Measurements from ENCODE around the gene OGDH.
"Not testable (repeated sequence)": the region's sequence is repeated elsewhere in the genome, so short reads cannot be mapped to it uniquely, and the experiment has no call there.

OGDH gene

DNA sequence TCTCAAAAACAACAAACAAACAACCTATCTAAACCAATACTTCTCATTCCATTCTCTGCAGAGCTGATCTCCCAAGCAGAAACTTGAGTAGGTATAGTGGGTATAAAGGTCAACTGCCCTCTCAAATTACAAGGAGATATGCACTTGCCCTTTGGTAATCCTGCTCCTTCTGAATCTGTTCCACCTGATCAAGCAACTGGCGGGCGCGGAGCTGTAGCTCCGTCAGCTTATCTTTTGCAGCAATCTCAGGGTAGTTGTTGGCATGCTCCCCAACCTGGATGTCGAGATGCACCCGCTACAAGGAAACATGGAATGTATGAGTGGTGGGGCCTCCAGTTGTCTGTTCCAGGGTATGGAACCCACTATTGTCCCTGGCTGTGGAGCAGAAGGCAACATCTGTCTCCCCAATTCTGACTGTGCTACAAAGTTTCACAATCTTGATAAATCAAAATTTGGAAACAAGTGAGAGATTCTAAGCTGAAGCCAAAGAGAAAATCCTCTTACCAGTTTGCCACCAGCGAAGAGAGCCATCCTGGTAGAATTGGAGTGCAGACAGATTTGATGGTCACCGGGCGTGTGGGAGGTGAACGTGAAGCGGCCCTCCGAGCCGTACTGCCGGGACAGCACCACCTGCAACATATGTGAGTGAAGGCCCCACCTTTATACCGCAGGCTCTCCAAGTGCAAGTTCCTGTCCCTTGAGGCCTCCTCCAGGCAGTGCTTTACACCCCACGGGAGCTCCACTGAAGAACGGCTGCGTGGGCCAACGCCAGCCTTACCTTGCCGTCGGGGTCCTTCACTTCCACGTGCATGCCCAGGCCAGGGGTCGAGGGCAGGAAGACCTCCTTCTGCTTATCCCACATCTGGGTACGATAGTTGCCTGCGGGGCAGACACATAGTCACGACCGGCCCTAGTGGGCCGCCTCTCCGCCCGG, 25.2 kb upstream of the OGDH start:
- DNase-seq: peak; percentile 47

DNA sequence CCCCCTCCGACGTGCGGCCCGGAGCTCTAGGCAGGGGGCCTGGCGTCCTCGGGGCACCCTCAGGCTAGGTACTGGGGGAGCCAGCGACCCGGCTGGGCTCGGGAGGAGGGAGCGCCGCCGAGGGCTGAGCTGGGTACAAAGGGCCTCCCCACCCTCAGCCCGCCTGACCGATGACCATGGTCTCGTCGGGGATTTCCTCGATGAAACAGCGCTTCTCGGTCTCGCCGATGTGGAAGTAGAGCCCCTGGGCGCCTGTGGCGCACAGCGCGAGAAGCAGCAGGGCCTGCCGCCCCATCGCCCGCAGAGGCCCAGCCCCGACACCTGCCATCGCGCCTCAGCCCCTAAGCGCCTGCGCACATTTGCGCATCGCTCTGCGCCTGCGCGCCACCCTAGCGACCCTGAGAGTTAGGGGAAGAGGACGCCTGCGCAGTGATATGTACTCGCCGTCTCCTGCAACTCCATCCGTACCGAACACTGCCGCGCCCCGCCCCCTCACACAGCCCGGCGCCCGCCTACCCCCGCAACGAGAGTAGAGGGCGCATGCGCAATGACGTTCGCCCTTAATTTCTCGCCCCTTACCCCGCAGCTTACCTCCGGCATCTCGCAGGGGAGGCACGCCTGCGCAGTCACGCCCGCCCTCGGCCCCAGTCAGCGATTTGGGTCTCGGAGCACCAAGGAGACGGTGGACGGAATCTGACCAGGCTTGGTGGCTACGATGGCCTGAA, 24.4 kb upstream of the OGDH start, which contains the start of gene TMED4:
Gene TMED4, minus strand, starts transcription at position 353 of the 725 bp plus-strand sequence. Its CDS starts 25 bp downstream, at position 328.
- peak; percentile 99 for DNase-seq

DNA sequence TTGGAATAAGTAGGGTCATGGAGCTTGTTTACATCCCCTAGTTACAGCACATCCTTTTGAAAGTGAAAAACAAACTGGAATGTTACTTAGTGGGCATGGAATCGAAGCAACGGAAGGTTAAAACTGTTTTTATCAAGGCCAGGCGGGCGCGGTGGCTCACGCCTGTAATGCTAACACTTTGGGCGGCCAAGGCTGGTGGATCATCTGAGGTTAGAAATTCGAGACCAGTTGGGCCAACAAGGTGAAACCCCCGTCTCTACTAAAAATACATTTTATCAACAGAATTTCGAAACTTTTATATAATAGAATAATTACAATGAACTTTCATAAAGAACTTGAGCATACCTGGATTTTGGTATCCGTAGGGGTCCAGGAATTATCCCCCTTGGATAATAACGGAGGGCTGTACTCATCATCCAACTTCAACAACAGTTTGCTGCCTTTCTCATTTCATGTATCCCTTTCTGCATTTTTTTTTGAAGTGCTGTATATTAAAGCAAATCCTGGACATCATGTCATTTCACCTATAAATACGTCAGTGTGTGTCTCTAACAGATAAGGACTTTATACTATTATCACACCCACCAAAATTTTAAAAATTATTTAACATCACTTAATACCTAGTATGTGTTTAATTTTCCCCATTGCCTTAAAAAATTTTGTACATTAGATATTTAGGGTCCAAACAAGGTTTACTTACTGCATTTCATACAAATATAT, 23.1 kb upstream of the OGDH start:
- DNase-seq: no peak

DNA sequence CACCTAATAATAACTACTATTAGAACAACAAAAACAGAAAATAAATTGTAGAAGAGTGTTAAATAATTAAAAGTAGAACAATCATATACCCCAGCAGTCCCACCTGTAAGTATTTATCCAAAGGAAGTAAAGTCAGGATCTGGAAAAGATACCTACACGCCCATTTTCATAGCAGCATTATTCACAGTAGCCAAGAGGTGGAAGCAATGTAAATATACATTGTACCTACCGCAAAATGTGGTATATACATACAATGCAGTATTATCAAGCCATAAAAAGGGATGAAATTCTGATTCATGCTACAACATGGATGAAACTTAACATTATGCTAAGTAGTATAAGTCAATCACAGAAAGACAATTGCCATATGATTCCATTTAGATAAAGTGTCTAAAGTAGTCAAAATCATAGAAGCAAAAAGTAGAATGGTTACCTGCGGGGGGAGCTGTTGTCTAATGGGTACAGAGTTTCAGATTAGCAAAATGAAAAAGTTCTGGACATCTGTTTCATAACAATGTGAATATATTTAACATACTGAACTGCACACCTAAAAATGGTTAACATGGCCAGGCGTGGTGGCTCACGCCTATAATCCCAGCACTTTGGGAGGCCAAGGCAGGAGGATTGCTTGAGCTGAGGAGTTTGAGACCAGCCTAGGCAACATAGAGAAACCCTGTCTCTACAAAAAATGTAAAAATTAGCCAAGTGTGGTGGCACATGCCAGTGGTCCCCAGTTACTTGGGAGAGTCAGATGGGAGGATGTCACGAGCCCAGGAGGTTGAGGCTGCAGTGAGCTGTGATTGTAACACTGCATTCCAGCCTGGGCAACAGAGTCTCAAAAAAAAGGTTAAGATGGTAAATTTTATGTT, 18.4 kb upstream of the OGDH start:
- DNase-seq: peak; percentile 36

DNA sequence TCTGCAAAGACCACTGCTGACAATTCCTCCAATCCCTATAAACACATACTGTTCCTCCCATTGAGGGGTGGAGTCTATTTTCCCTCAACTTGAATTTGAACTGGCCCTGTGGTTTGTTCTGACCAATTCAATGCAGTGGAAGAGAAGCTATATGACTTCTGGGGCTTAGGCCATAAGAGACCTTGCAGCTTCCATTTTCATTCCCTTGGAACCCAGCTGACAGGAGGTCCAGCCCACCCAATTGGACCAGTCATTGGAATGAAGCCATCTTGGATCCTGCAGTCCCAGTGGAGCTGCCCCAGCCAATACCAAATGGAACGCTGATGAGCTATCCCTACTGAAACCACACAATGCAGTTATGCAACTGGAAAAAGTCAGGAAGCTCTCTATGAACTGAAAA, 15.5 kb upstream of the OGDH start:
- DNase-seq: no peak

DNA sequence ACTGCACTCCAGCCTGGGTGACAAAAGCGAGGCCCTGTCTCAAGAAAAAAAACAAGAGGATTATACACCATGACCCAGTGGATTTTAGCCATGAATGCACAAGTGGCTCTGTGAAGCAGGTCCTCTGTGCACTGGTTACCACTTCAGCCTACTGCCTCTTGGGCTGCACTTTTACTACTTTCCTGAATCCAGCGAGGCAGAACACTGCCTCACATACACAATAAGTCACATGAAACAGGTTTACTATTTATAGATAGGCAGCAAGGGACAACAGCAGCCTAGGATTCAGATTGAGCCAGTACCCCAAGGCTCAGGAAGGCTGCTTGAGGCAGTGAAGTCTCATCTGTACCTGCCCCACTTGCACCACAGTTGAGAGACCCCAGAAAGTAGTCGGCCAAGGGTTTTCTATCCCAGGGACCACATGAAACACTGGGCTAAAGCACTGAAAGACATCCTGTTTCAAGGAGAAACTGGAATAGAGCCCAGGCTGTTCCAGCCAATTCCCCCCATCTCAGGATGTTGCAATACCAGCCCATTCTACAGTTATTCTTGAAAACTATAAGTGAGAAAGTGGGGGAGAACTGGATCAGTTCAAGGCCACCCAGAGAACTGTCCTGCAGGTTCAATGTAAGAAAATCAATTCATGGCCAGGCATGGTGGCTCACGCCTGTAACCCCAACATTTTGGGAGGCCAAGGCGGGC, 10.3 kb upstream of the OGDH start:
- DNase-seq: no peak

DNA sequence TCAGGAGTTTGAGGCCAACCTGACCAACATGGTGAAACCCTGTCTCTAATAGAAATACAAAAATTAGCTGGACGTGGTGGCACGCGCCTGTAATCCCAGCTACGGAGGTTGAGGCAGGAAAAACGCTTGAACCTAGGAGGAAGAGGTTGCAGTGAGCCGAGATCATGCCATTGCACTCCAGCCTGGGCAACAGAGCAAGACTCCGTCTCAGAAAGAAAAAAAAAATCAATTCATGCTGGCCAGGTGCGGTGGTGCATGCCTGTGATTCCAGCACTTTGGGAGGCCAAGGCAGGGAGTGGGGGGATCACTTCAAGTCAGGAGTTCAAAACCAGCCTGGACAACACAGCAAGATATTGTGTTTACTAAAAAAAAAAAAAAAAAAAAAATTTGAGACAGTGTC, 9.2 kb upstream of the OGDH start:
- DNase-seq: not testable (repeated sequence)

DNA sequence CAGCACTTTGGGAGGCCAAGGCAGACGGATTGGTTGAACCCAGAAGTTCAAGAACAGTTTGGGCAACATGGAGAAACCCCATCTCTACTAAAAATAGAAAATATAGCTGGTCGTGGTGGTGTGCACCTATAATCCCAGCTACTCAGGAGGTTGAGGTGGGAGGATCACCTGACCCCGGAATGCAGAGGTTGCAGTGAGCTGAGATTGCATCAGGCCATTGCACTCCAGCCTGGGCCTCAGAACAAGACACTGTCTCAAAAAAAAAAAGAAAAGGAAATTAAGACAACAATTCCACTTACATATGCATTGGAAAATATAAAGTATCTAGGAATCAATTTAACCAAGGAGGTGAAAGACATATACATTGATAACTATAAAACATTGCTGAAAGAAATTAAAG, 7.2 kb upstream of the OGDH start:
- DNase-seq: no peak

DNA sequence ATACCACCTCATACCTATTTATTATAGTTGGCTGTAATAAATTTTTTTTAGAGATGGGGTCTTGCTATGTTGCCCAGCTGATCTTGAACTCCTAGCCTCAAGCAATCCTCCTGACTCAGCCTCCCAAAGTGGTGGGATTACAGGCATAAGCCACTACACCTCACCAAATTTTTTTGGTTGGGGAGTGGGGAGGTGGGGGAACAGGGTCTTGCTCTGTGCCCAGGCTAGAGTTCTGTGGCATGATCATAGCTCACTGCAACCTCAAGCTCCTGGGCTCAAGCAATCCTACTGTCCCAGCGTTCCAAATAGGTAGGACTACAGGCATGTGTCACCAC, 3.9 kb upstream of the OGDH start:
- DNase-seq: no peak

DNA sequence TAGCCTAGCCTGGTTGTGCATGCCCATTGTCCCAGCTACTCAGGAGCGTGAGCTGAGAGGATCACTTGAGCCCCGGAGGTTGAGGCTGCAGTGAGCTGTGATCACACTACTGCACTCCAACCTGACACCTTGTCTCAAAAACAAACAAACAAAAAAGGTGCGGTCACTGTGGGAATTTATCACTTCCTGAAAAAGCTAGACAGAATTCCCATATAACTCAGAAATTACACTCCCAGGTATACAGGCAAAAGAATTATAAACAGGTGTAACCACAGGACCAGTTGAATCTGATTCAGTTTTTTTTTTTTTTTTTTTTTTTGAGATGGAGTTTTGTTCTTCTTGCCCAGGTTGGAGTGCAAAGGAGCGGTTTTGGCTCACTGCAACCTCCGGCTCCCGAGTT, 3.2 kb upstream of the OGDH start:
- DNase-seq: no peak

DNA sequence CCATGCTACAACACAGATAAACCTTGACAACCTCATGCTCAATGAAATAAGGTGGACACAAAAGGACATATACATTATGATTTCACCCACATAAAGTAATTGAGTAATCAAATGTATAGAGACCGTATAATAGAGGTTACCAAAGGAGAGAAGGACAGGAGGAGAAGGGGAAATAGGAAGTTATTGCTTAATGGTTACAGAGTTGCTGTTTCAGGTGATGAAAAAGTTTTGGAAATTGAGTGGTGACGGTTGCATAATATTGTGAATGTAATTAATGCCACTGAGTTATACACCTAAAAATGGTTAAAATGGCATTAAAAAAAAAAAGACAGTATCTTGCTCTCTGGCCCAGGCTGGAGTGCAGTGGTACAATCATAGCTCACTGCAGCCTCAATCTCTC, 1.5 kb upstream of the OGDH start:
- no peak for DNase-seq

DNA sequence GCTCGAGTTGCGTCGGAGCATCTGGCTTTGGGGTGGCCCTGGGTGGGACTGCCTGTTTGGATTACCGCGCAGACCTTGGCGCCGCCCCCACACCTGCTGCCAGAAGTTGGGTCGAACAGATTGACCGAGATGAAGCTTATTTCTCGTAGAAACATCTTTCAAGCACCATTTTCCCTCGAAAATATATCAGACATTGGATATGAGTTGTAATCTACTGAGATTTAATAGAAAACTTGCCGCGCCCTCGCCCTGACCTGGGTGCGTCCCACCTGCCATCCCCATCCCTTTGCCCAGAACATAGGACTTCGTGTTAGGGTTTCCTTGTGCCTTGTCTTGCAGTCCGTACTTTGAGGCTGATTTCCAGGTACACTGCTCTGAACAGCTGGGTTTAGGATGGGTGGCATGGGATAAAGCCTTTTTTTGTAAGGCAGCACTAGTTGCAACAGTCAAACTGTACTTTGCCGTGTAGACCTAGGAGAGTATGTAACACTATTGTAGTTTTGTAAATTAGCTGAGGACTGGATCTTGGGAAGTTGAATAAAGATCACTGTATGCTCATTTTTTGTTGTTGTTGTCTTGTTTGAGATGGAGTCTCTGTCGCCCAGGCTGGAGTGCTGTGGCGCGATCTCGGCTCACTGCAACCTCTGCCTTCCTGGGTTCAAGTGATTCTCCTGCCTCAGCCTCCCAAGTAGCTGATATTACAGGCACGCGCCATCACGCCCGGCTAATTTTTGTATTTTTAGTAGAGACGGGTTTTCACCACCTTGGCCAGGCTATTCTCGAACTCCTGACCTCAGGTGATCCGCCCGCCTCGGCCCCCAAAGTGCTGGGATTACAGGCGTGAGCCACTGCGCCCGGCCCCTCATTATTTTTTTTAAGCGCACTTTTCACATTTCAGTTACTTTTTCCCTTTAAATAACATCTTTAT, 978 bp downstream of the OGDH start:
- peak; percentile 36 for DNase-seq

DNA sequence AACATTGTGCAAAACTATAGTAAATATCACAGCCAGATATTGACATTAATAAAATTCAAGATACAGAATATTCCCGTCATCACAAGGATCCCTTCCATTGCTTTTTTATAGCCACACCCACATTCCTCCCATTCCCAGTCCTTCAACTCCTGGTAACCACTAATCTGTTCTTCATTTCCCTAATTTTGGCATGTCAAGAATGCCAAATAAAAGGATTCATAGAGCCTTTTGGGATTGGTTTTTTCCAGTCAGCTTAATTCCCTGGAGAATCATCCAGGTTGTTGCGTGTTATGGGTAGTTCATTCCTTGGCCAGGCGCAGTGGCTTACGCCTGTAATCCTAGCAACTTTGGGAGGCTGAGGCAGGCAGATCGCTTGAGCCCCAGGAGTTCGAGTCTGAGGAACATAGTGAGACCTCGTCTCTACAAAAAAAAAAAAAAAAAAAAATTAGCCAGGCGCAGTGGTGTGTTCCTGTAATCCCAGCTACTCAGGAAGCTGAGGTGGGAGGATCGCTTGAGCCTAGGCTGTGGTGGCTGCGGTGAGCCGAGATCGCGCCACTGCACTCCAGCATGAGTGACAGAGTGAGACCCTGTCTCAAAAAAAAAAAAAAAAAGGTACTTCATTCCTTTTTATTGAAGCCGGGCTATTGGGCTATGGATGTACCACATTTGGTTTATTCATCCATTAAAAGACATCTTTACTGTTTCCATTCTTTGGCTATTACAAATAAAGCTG, 2.7 kb downstream of the OGDH start:
- no peak for DNase-seq

DNA sequence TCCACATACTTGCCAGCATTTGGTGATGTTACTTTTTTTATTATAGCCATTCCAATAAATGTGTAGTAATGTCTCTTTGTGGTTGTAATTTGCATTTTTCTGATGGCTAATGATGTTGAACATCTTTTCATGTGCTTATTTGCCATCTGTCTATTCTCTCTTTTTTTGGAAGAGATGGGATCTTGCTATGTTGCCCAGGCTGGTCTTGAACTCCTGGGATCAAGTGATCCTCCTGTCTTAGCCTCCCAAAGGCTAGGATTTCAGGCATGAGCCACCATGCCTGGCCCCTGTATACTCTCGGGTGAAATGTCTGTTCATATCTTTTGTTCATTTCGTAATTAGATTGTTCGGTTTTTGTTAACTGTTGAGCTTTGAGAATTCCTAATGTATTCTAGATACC, 3.4 kb downstream of the OGDH start:
- DNase-seq: no peak

DNA sequence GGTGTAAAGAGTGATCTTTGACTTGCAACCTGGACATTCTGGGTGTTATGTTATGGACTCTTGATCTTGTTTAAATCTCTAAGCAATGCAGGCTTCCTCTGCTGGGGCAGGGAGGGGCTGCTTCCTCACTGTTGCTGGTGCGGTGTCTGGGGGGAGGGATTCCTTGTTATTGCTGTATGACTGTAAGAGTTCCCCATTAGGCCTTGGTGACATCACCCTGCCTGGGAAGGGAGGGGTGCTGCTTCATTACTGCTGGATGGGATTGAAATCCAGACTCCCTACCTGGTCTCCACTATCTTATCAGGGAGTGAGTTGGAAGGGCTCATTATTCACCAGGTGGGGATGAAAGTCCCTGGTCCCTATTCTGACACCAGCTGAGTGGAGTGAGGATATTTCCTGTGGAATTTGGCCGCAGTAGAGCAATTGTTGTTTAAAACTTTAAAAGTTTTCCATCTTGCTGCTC, 8.8 kb downstream of the OGDH start:
- DNase-seq: no peak

DNA sequence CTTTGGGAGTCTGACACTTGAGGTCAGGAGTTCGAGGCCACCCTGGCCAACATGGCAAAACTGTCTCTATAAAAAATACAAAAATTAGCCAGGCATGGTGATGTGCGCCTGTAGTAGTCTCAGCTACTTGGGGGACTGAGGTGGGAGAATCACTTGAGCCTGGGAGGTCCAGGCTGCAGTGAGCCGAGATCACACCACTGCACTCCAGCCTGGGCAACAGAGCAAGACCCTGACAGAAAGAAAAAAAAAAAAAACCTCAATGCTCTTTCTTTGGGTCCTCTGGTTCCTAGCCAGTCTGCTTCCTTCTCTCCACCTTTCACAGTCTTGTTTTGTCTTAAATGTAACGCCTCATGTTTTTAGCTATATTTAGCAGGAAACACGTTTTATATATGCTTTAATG, 9.4 kb downstream of the OGDH start:
- DNase-seq: no peak

DNA sequence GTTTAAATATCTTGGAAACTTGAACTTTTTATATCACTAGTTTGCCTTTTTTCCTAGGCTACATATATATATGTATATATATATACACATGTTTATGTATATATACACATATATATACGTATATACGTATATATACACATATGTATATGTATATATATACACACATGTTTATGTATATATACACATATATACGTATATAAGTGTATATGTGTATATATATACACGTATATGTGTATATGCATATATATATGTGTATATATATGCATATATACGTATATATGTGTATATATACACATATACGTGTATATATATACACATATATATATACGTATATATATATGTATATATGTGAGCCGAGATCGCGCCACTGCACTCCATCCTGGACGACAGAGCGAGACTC, 10.1 kb downstream of the OGDH start:
- DNase-seq: no peak

DNA sequence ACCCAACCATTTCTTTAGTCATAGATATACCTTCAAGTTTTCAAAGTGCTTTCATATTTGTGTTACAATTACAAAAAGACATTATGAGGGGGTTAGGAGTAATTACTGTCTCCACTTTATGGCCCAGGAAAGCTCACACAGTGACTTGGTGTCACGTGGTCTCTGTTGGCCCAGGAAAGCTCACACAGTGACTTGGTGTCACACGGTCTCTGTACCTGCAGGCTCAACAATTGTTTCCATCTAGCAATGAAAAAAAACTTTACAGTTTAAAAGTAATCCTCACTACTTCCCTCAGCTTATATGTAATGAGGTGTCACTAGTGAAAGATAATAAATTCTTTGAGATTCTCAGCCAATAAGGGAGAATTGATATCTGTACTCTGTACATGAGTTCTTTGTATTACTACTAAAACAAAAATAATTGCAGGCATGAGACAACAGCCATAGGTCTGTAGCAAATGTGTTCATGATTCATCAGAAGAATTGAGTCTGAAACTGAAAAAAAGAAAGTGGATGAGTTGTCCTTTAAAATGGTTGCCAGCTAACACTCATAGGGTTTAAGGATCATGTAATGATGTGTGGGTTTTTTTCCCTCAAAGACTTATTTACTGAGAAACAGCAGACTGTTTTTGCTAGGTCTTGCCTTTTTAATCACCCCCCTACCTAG, 10.9 kb downstream of the OGDH start:
- DNase-seq: no peak

DNA sequence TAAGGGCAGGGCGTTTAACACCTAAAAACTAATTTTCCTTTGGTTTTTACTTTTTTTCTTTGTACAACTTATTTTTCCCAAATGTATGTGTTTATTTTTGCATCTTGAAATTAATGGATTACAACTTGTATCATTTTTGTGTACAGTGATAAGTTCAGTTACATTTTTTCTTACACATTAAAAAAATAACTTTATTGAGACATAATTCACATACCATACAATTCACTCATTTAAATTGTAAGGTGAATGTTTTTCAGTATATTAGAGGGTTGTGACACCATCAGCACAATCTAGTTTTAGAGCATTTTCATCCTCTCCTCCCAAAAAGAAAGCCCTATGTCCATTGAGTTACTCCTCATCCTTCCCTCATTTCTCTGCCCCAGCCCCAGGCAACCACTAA, 11.6 kb downstream of the OGDH start:
- no peak for DNase-seq
